Kidney (tissue), 14 donors: ENCODE measurements around the gene HMG20A. TPM values are rescaled to one million over a fixed set of nuclear protein-coding genes. Genes with fewer than 3 reads are reported as not detected.

Experiments
- DNase-seq, 5 donors: peaks; one replicate each; pipeline ENCODE4 v3.0.0-alpha.2; 2013 to 2020
- FAIRE-seq: peaks from 2 replicates; lab custom pipeline; 2012; peaks lifted over from hg19 to GRCh38; lab: Jason Lieb, UNC
- H3K27ac ChIP-seq, 2 donors: one replicate each; pipeline ENCODE4 v1.7.0; 2013; ENCODE audit warnings: low read depth in 2 of 2, low read length in 2 of 2, inconsistent platforms in 1 of 2
- H3K27me3 ChIP-seq: one replicate; pipeline ENCODE4 v1.7.1; 2013; ENCODE audit warnings: low read length, inconsistent platforms; ENCODE audit not compliant: control insufficient read depth, insufficient read depth
- H3K36me3 ChIP-seq, 3 donors: one replicate each; pipeline versions ENCODE4 v1.7.0 to v1.7.1; 2013; ENCODE audit warnings: low read length in 3 of 3, control low read depth in 1 of 3, inconsistent platforms in 1 of 3; ENCODE audit not compliant: insufficient read depth in 3 of 3, control insufficient read depth in 2 of 3
- H3K4me1 ChIP-seq, 3 donors: one replicate each; pipeline versions ENCODE4 v1.7.0 to v1.7.1; 2013; ENCODE audit warnings: low read length in 3 of 3, inconsistent platforms in 1 of 3, low read depth in 1 of 3; ENCODE audit not compliant: control insufficient read depth in 2 of 3, insufficient read depth in 2 of 3
- H3K4me3 ChIP-seq, 3 donors: one replicate each; pipeline versions ENCODE4 v1.7.0 to v1.8.1; 2013; ENCODE audit warnings: low read length in 3 of 3, control low read depth in 1 of 3, inconsistent platforms in 1 of 3
- H3K9ac ChIP-seq, 3 donors: one replicate each; pipeline versions ENCODE4 v1.7.0 to v1.7.1; 2013; ENCODE audit warnings: low read length in 3 of 3, control low read depth in 1 of 3, inconsistent platforms in 1 of 3
- H3K9me3 ChIP-seq, 3 donors: one replicate each; pipeline versions ENCODE4 v1.7.0 to v1.7.1; 2013; ENCODE audit warnings: low read length in 3 of 3, control low read depth in 1 of 3, inconsistent platforms in 1 of 3; ENCODE audit not compliant: control insufficient read depth in 2 of 3, insufficient read depth in 1 of 3
- intact Hi-C: fragments of 100-400 bp; cut with DNase I; formaldehyde crosslinking; loops from one replicate; pipeline ENCODE4 v1.11.1; 2022
- polyA plus RNA-seq: library from polyadenylated mRNA; stranded (reverse); fragments of 350-450 nt; fragmentation: Illumina TruSeq; extraction: RNeasy Lipid Tissue Mini Kit (QIAGEN cat#74804); gene quantifications from one replicate; pipeline ENCODE4 v1.2.3, GENCODE V29; 2014; ENCODE audit warnings: low read depth, low replicate concordance; ENCODE audit not compliant: insufficient read depth
- total RNA-seq: library from RNA; stranded (reverse); fragmentation: NEBNext Ultra II Directional; extraction: Animal tissue kit (Norgen Biotek cat#: 25700); gene quantifications from one replicate; pipeline ENCODE4 v1.2.1, GENCODE V29; 2021
- TF ChIP-seq, protein P1 (sequence below): IDR thresholded peaks from 3 replicates; pipeline ENCODE4 v1.5.1; 2012; ENCODE audit warnings: mild to moderate bottlenecking, moderate library complexity, borderline replicate concordance; ENCODE audit not compliant: insufficient read depth; ENCODE audit errors: extremely low read depth
- donor health status: control.
- donor health status: control.
- donor health status: control.
- donor health status: control.
- donor health status: control.
- donor health status: DM: yes; HTN: yes; CAD: no.
- donor health status: Normal renal cell carcinoma (clear cell type).

HMG20A gene
- total and polyA plus RNA-seq, 2 donors from 2014 or later = 16.8 to 38.7 TPM

DNA sequence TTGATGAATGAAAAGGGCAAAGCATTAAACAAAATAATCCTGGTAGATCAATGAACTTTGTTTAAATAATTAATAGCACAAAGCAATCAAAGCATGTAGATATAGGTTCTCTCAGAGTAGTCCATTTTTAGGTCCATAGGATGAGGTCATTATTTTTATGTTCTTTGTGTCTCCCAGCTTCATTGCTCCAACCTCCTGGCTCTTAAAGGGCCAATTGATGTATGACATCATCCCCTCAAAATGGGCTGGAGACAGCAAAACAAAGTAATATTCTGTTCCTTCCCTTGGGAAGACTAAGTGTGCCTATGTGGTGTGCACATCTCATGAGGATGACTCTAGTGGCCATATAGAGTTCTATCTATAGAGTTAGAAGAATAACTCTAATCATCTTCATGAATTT lies 49.5 kb downstream of the HMG20A start:
- DNase-seq = no peak
- H3K27ac ChIP-seq = no peak overlapping the region
- no peaks in the 10 kb centered on the region for H3K27me3 ChIP-seq
- no peak overlapping the region for H3K9ac ChIP-seq
- peaks cover 11 to 32% (median 29%) of the 10 kb centered on the region in 3 donors for H3K36me3 ChIP-seq
- FAIRE-seq = no peak
- no peaks in the 10 kb centered on the region for H3K9me3 ChIP-seq
- H3K4me3 ChIP-seq = no peak overlapping the region
- intact Hi-C loops = no loop called here
- H3K4me1 ChIP-seq = no peaks in the 10 kb centered on the region
- TF ChIP-seq, protein P1, sequence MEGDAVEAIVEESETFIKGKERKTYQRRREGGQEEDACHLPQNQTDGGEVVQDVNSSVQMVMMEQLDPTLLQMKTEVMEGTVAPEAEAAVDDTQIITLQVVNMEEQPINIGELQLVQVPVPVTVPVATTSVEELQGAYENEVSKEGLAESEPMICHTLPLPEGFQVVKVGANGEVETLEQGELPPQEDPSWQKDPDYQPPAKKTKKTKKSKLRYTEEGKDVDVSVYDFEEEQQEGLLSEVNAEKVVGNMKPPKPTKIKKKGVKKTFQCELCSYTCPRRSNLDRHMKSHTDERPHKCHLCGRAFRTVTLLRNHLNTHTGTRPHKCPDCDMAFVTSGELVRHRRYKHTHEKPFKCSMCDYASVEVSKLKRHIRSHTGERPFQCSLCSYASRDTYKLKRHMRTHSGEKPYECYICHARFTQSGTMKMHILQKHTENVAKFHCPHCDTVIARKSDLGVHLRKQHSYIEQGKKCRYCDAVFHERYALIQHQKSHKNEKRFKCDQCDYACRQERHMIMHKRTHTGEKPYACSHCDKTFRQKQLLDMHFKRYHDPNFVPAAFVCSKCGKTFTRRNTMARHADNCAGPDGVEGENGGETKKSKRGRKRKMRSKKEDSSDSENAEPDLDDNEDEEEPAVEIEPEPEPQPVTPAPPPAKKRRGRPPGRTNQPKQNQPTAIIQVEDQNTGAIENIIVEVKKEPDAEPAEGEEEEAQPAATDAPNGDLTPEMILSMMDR = no peak

DNA sequence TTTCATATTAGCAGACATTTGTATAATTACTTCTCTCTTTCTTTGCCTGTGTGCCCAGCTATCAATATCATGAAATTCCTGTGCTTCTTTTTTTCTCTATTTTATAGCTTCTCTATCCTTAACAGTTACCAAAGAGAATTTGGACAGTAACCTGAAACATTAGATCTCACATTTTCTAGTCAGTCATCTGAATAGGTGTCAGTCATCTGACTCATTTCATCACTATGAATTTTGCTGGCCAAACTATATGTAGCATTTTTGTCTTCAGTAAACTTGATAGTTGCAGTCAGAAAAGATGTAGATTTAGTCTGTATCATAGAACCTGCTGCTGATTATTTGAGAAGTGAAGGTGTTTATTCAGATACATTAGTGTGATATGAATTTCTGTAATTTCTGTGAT lies 52.6 kb downstream of the HMG20A start:
- Histone ChIP-seq H3K4me1 (no peaks in the 10 kb centered on the region), H3K9ac (no peak overlapping the region), H3K4me3 (no peak overlapping the region), H3K36me3 (peaks cover 11 to 33% (median 16%) of the 10 kb centered on the region in 3 donors), H3K27ac (no peak overlapping the region), H3K9me3 (no peaks in the 10 kb centered on the region), H3K27me3 (no peaks in the 10 kb centered on the region)
- intact Hi-C loops = no loop called here
- no peak for DNase-seq
- no peak for FAIRE-seq
- TF ChIP-seq, protein P1 = no peak

DNA sequence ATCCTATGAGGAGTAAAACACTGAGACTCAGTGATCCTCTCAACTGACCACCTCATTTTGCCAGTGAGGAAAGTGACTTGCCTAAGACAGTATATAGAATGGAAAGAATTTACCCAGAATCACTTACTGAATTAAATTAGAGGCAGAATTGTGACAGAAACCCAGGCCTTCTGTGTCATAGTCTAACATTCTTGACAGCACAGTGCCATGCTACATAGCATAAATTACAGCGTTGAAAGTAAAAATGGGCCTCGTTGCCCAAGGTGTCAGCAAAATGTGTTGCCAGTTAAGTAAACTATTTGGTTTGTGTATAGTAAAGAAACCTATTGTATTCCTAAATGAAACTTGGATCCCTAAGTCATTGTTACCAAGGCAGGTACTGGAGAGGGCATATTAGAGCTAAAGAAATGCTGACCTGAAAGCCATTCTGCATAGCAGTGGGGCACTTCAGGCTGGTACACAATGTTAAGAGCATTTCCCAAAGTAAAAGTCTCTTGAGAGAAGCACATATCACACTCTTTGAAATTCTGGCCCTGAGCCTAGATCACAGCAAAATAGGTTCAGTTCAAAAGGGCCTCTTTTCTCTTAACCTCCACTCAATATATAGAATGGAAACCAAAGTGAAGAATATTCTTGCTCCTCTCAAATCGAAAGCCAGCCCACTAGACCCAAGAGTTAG lies 53.8 kb downstream of the HMG20A start:
- Histone ChIP-seq H3K36me3 (peaks cover 11 to 44% (median 12%) of the 10 kb centered on the region in 3 donors), H3K9ac (no peak overlapping the region), H3K4me3 (no peak overlapping the region), H3K27me3 (no peaks in the 10 kb centered on the region), H3K9me3 (no peaks in the 10 kb centered on the region), H3K4me1 (no peaks in the 10 kb centered on the region), H3K27ac (no peak overlapping the region)
- intact Hi-C loops = no loop called here
- TF ChIP-seq, protein P1 = no peak
- FAIRE-seq (no peak), DNase-seq (no peak)

DNA sequence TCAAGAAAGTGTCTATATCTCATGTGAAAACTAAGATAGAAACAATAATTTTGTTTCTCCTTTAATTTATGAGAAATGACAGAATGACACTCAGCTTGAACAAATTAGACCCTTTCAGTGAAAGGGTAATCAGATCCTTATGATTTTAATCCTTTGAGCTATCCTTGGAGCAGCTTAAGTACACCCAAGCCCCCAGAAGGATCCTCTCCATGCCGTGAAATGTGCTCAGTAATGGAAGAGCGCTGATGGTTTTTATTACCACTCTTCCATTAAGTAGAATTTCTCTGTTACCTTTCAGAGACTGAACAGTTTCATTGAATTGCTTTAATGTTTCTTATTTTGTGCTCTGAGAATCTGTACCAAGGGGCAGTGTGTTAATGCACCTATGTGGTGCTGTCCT lies 54.3 kb downstream of the HMG20A start:
- no peak overlapping the region for H3K27ac ChIP-seq
- FAIRE-seq (no peak), DNase-seq (no peak)
- H3K27me3 ChIP-seq = no peaks in the 10 kb centered on the region
- H3K36me3 ChIP-seq = peaks cover 12 to 45% (median 15%) of the 10 kb centered on the region in 3 donors
- H3K4me3 ChIP-seq = no peak overlapping the region
- H3K4me1 ChIP-seq = no peaks in the 10 kb centered on the region
- TF ChIP-seq, protein P1 = no peak
- H3K9ac ChIP-seq = no peak overlapping the region
- no peaks in the 10 kb centered on the region for H3K9me3 ChIP-seq
- intact Hi-C loops = no loop called here
